Caco-2 (cell line): ENCODE results near the gene RBMS2. TPM values are rescaled to one million over a fixed set of nuclear protein-coding genes. Genes with fewer than 3 reads are reported as not detected.

Experiments
- BruUV-seq: library from RNA; stranded (reverse); fragments of 400-500 nt; replicated peaks from 2 replicates; lab custom pipeline; 2021; lab: Mats Ljungman, UMichigan
- CTCF ChIA-PET: fragments of 300-600 bp; sonication (Branson Sonifier 250); formaldehyde crosslinking; loops from one replicate; lab custom pipeline; 2022; ENCODE audit warnings: antibody characterized with exemption; lab: Charles Lee
- POLR2A ChIA-PET: fragments of 300-600 bp; sonication (Branson Sonifier 250); formaldehyde crosslinking; loops from one replicate; lab custom pipeline; 2022; ENCODE audit warnings: antibody characterized with exemption; lab: Charles Lee
- DNase-seq, 2 experiments: peaks; one replicate each; pipeline versions ENCODE4 v3.0.0 to v3.0.0-alpha.2; 2020 to 2022
- H3K27me3 ChIP-seq: replicated peaks from 2 replicates; pipeline ENCODE4 v1.6.0; 2011; ENCODE audit warnings: low read length; ENCODE audit not compliant: control insufficient read depth, insufficient read depth
- H3K36me3 ChIP-seq: 2 replicates; pipeline ENCODE4 v1.5.1; 2011; ENCODE audit warnings: low read length; ENCODE audit not compliant: control insufficient read depth, insufficient read depth
- H3K4me1 ChIP-seq: fragments of 250-450 bp; sonication (Bioruptor Pico); 2 replicates; pipeline ENCODE4 v1.5.1; 2020; ENCODE audit warnings: mild to moderate bottlenecking
- H3K4me3 ChIP-seq: 2 replicates; pipeline ENCODE4 v1.5.1; 2011; ENCODE audit warnings: low read depth, mild to moderate bottlenecking, control low read depth, low read length
- H3K9me3 ChIP-seq: fragments of 250-450 bp; sonication (Bioruptor Pico); 2 replicates; pipeline ENCODE4 v1.5.1; 2020; ENCODE audit warnings: mild to moderate bottlenecking, moderate library complexity
- H3K27ac Mint-ChIP-seq: one replicate; pipeline ENCODE4 v1.8.0; 2022; ENCODE audit warnings: mixed read lengths; ENCODE audit not compliant: unreplicated experiment
- H3K27me3 Mint-ChIP-seq: one replicate; pipeline ENCODE4 v1.8.0; 2022; ENCODE audit warnings: mixed read lengths; ENCODE audit not compliant: insufficient read depth, unreplicated experiment
- H3K36me3 Mint-ChIP-seq: one replicate; pipeline ENCODE4 v1.8.0; 2022; ENCODE audit warnings: mild to moderate bottlenecking, mixed read lengths; ENCODE audit not compliant: insufficient read depth, unreplicated experiment
- H3K4me1 Mint-ChIP-seq: one replicate; pipeline ENCODE4 v1.8.0; 2022; ENCODE audit warnings: low read depth, mixed read lengths; ENCODE audit not compliant: unreplicated experiment
- H3K4me3 Mint-ChIP-seq: one replicate; pipeline ENCODE4 v1.8.0; 2022; ENCODE audit warnings: mild to moderate bottlenecking, moderate library complexity, mixed read lengths; ENCODE audit not compliant: unreplicated experiment
- H3K9me3 Mint-ChIP-seq: one replicate; pipeline ENCODE4 v1.8.0; 2022; ENCODE audit warnings: mixed read lengths; ENCODE audit not compliant: unreplicated experiment
- CTCF ChIP-seq, 2 experiments: fragments of 200-600 bp in 1 of 2; IDR thresholded peaks; 1 replicate in 1 of 2; 2 replicates in 1 of 2; pipeline versions ENCODE4 v1.5.1 to v1.8.0; 2011 to 2022; ENCODE audit warnings: antibody characterized with exemption in 1 of 2, control low read depth in 1 of 2, inconsistent platforms in 1 of 2, low read depth in 1 of 2, low read length in 1 of 2, mild to moderate bottlenecking in 1 of 2, moderate library complexity in 1 of 2; ENCODE audit not compliant: insufficient read depth in 1 of 2, severe bottlenecking in 1 of 2, unreplicated experiment in 1 of 2
- intact Hi-C: fragments of 100-400 bp; cut with micrococcal nuclease; formaldehyde crosslinking; loops from one replicate; pipeline ENCODE4 v1.10.0; 2022; ENCODE audit not compliant: unreplicated experiment
- total RNA-seq: library from RNA; stranded (reverse); gene quantifications from 2 replicates; pipeline ENCODE4 v1.2.3, GENCODE V29; 2022

Gene RBMS2
- total RNA-seq, 1 experiment from 2014 or later, result 39.5 TPM

GRCh38 chr12:56521209-56521589 lies 421 bp upstream of the RBMS2 start:
- Histone ChIP-seq H3K27me3 (no peaks in the 10 kb centered on the region), H3K36me3 (no peaks in the 10 kb centered on the region), H3K4me3 (peak overlapping the region; percentile 59), H3K4me1 (peaks cover 16% of the 10 kb centered on the region; the same call in 1 of the 2 replicates), H3K9me3 (no peaks in the 10 kb centered on the region)
- H3K36me3 Mint-ChIP-seq, result no peaks in the 10 kb centered on the region
- TF ChIP-seq CTCF (IDR thresholded peaks at IDR 0.05; ENCODE audit: insufficient read depth in 1 of 2, low read depth in 1 of 2, low read length in 1 of 2, severe bottlenecking in 1 of 2, unreplicated experiment in 1 of 2), result no peak
- H3K4me1 Mint-ChIP-seq, result peaks cover 6% of the 10 kb centered on the region
- H3K4me3 Mint-ChIP-seq, result peak overlapping the region; percentile 82
- ChIA-PET POLR2A (interaction anchor here (0.6 to 0.7 kb wide), 8 partner anchors 11 to 212 kb away, joined by 3 to 8 read pairs (median 4); partner anchors contain the start of gene STAT2), CTCF (interaction anchor here (0.6 to 1.4 kb wide), 8 partner anchors 45 to 909 kb away, joined by 3 to 21 read pairs (median 3); no protein-coding TSS in a partner anchor)
- BruUV-seq, result no TSS peak
- DNase-seq, result no peak
- no peaks in the 10 kb centered on the region for H3K27me3 Mint-ChIP-seq
- H3K27ac Mint-ChIP-seq, result peak overlapping the region; percentile 23
- no peaks in the 10 kb centered on the region for H3K9me3 Mint-ChIP-seq
- intact Hi-C loops, result no loop called here

- CTCF ChIA-PET, result interaction anchor here (0.5 to 1.5 kb wide), 3 partner anchors 44 to 114 kb away, joined by 3 to 21 read pairs (median 3); no protein-coding TSS in a partner anchor
These were observed 982 bp downstream of the RBMS2 start for GRCh38 chr12:56522411-56523193.

More at GRCh38 chr12:56522411-56523193, 982 bp downstream of the RBMS2 start:
- Histone ChIP-seq H3K36me3 (no peaks in the 10 kb centered on the region), H3K9me3 (no peaks in the 10 kb centered on the region), H3K27me3 (no peaks in the 10 kb centered on the region), H3K4me3 (peak overlapping the region; percentile 59), H3K4me1 (peaks cover 25% of the 10 kb centered on the region)
- no peak for DNase-seq
- Mint-ChIP-seq H3K27ac (peak overlapping the region; percentile 23), H3K27me3 (no peaks in the 10 kb centered on the region), H3K4me3 (peak overlapping the region; percentile 82), H3K36me3 (no peaks in the 10 kb centered on the region), H3K9me3 (no peaks in the 10 kb centered on the region), H3K4me1 (peaks cover 6% of the 10 kb centered on the region)
- TF ChIP-seq CTCF (IDR thresholded peaks at IDR 0.05; ENCODE audit: insufficient read depth in 1 of 2, low read depth in 1 of 2, low read length in 1 of 2, severe bottlenecking in 1 of 2, unreplicated experiment in 1 of 2), result no peak
- POLR2A ChIA-PET, result no interaction called here
- intact Hi-C loops, result loop anchor here (2.0 kb wide), 1 partner anchor 114 kb away; no protein-coding TSS in a partner anchor
- TSS peak; percentile 77 for BruUV-seq
